Endometrium (tissue), 2 donors: ENCODE results near the gene PTCHD4.
"Not testable (repeated sequence)": the region's sequence is repeated elsewhere in the genome, so short reads cannot be mapped to it uniquely, and the experiment has no call there.

Experiments used
- FAIRE-seq: peaks from 2 replicates; lab custom pipeline; 2012; peaks lifted over from hg19 to GRCh38; lab: Jason Lieb, UNC
- donor health status: control.
- donor health status: control.

Gene PTCHD4

GRCh38 chr6:48111143-48111506, at the start of gene PTCHD4:
PTCHD4 (minus strand) TSS chr6:48111197; CDS start chr6:48068957, 42,240 bp downstream.
- FAIRE-seq: no peak

GRCh38 chr6:48151142-48151541, 40.1 kb upstream of the PTCHD4 start:
- FAIRE-seq: no peak

GRCh38 chr6:48150701-48151100, 39.7 kb upstream of the PTCHD4 start:
- FAIRE-seq: no peak

GRCh38 chr6:48147051-48147450, 36.1 kb upstream of the PTCHD4 start:
- FAIRE-seq: no peak

- FAIRE-seq: no peak
Observed at GRCh38 chr6:48144021-48144420, 33.0 kb upstream of the PTCHD4 start.

GRCh38 chr6:48141975-48142374, 31.0 kb upstream of the PTCHD4 start:
- FAIRE-seq: no peak

- FAIRE-seq: no peak
Observed at GRCh38 chr6:48139818-48140614, 29.0 kb upstream of the PTCHD4 start.

- FAIRE-seq: peak; percentile 64
Observed at GRCh38 chr6:48136856-48137255, 25.9 kb upstream of the PTCHD4 start.

GRCh38 chr6:48135323-48136084, 24.5 kb upstream of the PTCHD4 start:
- FAIRE-seq: no peak

GRCh38 chr6:48134246-48134645, 23.2 kb upstream of the PTCHD4 start:
- no peak for FAIRE-seq

- no peak for FAIRE-seq
Observed at GRCh38 chr6:48123601-48124000, 12.6 kb upstream of the PTCHD4 start.

GRCh38 chr6:48121983-48122749, 11.2 kb upstream of the PTCHD4 start:
- not testable (repeated sequence) for FAIRE-seq

GRCh38 chr6:48116699-48117645, 6.0 kb upstream of the PTCHD4 start:
- no peak for FAIRE-seq

- no peak for FAIRE-seq
Observed at GRCh38 chr6:48113130-48113529, 2.1 kb upstream of the PTCHD4 start.

GRCh38 chr6:48111575-48111974, 578 bp upstream of the PTCHD4 start:
- no peak for FAIRE-seq

GRCh38 chr6:48110436-48111142, 408 bp downstream of the PTCHD4 start:
- FAIRE-seq: no peak

- no peak for FAIRE-seq
Observed at GRCh38 chr6:48109944-48110343, 1.1 kb downstream of the PTCHD4 start.

GRCh38 chr6:48102476-48103195, 8.4 kb downstream of the PTCHD4 start:
- not testable (repeated sequence) for FAIRE-seq

GRCh38 chr6:48101290-48101689, 9.7 kb downstream of the PTCHD4 start:
- FAIRE-seq: no peak

- no peak for FAIRE-seq
Observed at GRCh38 chr6:48100588-48100895, 10.5 kb downstream of the PTCHD4 start.
